GM12801 (cell line): ENCODE measurements around the gene MIAT.

Experiments
- TF ChIP-seq, protein P1 (sequence below): IDR thresholded peaks from one replicate; pipeline ENCODE4 v1.5.1; 2011; ENCODE audit warnings: control low read depth; ENCODE audit not compliant: insufficient read length; ENCODE audit errors: extremely low read depth

MIAT gene

DNA sequence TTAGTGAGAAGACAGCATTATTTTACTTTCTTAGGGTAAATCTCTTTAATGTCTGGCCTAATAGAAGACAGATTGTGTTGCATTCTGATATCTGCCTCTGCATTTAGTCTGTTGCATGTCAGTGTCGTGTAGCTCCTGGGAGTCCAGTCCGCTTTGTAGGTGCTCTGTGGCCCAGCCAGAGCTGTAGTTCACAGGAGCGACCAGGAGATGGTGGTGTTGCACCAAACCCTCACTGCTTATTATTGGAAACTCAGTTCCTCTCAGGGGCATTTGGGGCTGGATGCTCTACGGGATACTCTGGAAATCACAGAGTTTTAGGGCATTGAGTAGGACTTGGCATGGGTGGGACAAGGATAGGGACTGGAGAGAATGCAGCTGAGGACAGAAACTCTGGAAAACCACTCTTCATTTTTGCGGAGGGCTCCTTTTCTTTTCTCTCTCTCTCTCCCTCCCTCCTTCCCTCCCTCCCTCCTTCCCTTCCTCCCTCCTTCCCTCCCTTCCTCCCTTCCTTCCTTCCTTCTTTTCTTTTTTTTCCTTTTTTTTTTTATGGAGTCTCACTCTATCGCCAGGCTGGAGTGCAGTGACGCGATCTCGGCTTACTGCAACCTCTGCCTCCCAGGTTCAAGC is 21.7 kb downstream of the MIAT start:
- TF ChIP-seq, protein P1, sequence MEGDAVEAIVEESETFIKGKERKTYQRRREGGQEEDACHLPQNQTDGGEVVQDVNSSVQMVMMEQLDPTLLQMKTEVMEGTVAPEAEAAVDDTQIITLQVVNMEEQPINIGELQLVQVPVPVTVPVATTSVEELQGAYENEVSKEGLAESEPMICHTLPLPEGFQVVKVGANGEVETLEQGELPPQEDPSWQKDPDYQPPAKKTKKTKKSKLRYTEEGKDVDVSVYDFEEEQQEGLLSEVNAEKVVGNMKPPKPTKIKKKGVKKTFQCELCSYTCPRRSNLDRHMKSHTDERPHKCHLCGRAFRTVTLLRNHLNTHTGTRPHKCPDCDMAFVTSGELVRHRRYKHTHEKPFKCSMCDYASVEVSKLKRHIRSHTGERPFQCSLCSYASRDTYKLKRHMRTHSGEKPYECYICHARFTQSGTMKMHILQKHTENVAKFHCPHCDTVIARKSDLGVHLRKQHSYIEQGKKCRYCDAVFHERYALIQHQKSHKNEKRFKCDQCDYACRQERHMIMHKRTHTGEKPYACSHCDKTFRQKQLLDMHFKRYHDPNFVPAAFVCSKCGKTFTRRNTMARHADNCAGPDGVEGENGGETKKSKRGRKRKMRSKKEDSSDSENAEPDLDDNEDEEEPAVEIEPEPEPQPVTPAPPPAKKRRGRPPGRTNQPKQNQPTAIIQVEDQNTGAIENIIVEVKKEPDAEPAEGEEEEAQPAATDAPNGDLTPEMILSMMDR = peak; percentile 54

DNA sequence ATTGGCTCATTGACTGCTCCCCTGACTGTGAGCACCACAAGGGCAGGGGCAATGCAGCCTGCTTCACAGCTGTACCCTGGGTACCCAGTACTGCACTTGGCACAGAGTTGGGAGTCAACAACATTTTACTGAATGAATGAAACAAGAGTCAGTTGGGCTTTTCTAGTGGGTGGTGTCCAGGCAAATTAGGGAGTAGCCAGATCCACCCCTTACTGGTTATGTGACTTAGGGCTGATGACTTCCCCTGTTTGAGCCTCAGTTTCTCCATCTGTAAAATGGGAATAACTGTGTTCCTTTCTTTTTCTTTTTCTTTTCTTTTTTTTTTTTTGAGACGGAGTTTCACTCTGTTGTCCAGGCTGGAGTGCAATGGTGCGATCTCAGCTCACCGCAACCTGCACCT is 23.1 kb downstream of the MIAT start:
- TF ChIP-seq, protein P1 = no peak

DNA sequence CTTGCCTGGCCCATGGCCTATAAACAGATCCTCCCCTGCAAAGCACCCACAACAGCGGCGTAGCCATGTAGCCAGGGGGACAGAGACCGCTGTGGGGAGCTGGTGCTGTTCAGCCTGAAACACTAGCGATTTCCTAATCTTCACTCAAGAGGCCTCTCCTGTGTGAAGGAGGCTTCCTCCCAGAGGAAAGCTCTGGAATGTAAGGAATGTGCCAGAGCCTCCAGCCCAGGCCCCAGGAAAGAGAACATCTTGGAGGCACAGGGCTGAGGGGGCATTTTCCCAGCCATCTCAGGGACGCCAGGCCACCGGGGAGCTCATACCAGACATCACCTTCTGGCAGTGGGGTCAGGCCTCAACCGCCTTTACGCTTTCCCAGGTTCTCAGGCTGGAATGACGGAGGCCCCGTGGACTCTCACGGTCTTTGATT is 24.0 kb downstream of the MIAT start:
- TF ChIP-seq, protein P1 = no peak

DNA sequence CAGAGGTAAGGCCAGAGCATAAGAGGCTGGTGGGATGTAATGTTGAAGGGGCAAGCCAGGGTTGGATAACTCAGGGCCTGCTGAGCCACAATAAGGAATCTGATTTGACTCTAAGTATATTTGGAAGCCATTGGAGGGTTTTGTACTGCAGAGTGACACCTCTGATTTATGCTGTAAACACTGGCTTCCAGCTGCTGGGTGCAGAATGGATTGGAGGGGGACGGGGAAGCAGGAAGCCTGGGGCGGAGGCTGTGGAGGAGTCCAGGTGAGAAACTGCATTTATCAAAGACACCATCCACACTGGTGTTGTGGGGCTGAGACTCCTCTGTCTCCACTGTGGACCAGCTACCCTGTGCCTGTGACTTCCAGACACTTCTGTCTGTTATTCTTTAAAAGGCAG is 26.8 kb downstream of the MIAT start:
- TF ChIP-seq, protein P1 = no peak

DNA sequence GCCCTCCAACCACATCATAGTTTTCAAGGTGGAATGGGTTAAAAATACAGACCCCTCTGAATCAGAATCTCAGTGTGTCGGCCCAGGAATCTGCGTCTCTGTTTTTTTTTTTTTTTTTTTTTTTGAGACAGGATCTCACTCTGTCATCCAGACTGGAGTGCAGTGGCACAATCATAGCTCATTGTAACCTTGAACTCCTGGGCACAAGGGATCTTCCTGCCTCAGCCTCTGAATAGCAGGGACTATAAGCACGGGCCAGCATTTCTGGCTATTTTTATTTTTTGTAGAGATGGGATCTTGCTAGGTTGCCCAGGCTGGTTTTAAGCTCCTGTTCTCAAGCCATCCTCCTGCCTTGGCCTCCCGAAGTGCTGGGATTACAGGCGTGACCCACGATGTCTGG is 28.2 kb downstream of the MIAT start:
- TF ChIP-seq, protein P1 = no peak

DNA sequence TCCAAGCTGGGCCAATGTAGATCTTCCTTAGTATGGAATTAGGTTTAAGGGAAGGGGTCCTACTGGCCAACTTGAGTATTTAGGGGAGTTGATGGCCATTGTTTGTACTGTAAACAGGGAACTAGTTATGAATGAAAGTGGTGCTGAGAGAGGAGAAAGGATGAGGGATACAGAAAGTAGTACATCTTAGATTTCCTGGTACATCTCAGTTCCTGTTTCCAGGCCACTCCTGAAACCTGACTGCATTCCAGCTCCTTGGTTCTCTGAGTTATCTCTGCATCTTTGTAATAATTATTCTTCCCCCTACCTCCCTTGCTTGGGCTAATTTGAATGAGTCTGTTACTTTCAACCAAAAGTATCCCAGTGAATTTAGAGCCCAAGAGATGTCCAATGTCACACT is 30.1 kb downstream of the MIAT start:
- TF ChIP-seq, protein P1 = no peak

DNA sequence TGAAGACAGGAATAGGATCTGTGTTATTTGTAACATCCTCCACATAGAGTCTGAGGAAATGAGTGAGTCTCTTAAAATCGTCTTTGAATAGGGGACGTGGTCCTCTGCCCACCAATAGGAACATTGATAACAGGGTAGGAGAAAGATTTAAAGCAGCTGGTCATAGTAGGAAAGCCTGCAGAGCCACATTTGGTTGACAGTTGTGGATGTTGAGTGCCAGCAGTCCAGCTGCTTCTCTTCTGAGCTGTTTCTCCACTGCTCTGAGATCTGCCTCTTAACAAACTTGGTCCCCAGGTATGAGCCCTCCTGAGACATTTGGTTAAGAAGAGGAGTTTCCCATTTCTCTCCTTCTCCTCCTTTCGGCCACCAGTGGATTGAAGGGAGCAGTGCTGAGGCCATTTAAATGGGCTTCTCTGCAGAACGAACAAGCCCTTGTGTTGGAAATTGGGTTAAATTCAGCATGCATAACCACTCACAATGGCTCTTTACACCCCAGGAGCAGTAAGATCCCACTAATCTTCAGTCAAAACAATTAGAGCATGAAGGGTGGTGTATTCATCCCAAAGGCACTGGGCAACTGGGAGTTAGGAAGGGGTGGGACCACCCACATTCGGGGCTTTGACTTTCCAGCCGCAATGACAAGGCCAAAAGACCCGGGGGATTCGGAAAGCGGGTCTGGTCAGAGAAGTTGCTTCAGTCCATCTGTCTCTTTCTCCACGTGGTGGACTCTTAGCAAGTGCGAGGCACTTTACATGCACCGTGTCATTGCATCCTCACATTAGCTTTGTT is 32.3 kb downstream of the MIAT start:
- TF ChIP-seq, protein P1 = no peak
